GM12875 (cell line): ENCODE results near the gene MGAT3.

Source experiments
- H3K4me3 ChIP-seq: one replicate; pipeline ENCODE4 v1.5.1; 2011; ENCODE audit warnings: low read depth, low read length, control low read depth
- CTCF ChIP-seq: IDR thresholded peaks from 2 replicates; pipeline ENCODE4 v1.5.1; 2011; ENCODE audit warnings: low read depth, mild to moderate bottlenecking, control low read depth, inconsistent platforms, low read length, moderate library complexity, borderline replicate concordance; ENCODE audit not compliant: insufficient read depth

Gene MGAT3

GRCh38 chr22:39537975-39538374 is 81.2 kb downstream of the MGAT3 start:
- H3K4me3 ChIP-seq: no peak overlapping the region
- TF ChIP-seq CTCF: no peak
